GOT3 (cell line): ENCODE data around the gene TBX10.
"Not testable (repeated sequence)": the region's sequence is repeated elsewhere in the genome, so short reads cannot be mapped to it uniquely, and the experiment has no call there.

Experiments used
- DNase-seq: peaks from one replicate; lab custom pipeline; 2025; ENCODE audit warnings: mixed read lengths; lab: John Stamatoyannopoulos, UW

Gene TBX10

GRCh38 chr11:67645521-67646461, 6.2 kb upstream of the TBX10 start:
- DNase-seq: no peak

- no peak for DNase-seq
These were observed 5.2 kb upstream of the TBX10 start for GRCh38 chr11:67644472-67645418.

DNA sequence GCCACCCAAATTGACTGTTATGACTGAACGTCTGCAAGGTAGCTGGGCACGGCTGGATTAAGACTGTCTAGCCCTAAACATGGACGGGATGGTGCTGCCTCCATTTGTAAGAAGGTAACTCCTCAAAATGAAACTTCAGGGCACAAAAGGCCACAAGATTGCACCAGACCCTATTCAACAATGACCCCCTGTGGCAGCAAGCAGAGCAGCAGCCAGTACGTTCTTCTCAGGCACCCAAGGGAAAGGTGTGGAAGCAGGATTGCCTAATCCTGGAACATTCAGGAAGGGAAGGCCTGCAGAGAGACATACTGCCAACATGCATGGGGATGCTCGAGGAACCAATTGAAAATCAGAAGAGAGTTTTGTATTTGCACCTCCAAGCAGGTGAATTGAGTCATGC, 4.5 kb upstream of the TBX10 start:
- DNase-seq: no peak

- DNase-seq: no peak
These were observed 2.9 kb upstream of the TBX10 start for GRCh38 chr11:67642173-67643120.

DNA sequence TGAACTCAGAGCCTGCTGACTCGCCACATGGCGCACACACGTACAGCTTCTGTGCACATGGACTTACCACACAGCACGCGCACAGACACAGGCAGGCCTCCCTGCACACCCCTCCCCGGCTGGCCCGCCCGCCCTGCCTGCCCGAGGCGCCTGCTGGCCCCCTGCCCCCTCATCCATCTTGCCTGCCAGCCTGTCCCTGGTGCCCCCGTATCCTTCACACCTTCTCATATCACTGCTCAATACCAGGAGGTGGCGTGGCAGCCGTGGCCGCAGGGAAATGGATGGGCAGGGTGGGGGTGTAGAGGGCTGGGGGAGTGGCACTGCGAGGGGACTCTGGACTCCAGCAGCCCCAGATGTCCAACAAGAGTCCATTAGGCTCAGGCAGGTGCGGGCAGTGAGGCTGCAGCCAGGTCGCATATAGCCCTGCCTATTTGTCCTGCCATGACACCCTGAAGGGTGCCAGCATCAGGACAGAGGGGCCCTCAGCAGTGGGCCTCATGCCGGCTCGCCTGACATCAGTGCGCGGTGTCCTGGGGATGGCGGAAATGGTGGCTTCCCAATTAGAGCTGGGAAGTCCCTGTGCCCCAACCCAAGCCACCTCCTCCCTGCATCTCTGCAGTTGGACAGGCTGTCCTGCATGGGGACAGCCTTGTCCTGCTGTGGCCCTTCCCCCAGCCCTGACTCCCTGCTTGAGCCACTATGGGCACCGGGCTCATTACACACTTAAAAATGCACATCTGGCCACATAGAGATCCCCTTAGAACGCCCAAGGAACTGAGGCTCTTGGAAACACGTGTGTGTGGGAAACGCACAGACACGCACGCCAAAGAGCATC, 2.0 kb upstream of the TBX10 start:
- DNase-seq: no peak

DNA sequence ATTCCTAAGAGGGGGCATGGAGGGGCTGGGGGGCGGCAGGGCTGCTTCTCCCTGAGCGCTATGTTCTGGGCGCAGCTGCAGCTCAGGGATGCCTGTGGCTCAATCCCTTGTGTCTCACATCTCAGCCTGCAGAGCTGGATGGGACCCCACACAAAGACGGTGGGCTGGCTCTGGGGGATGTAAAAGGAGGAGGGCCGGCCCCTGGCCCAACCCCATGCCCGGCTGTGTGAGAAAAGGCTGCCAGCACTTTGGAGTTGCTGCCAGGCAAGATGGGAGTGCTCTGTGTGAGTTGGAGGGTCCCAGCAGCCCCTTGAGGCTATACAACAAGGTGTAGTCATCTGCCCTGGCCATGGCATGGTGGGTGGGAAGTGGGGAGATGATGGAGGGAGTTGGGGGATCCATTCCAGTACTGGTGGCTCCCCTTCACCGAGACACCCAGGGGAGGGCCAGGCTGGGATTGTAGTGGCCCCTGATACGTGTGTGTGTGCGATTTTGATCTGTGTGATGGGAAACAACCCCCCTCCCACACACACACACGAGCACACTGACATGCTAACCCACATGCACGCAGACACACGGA, 1.3 kb upstream of the TBX10 start:
- no peak for DNase-seq

DNA sequence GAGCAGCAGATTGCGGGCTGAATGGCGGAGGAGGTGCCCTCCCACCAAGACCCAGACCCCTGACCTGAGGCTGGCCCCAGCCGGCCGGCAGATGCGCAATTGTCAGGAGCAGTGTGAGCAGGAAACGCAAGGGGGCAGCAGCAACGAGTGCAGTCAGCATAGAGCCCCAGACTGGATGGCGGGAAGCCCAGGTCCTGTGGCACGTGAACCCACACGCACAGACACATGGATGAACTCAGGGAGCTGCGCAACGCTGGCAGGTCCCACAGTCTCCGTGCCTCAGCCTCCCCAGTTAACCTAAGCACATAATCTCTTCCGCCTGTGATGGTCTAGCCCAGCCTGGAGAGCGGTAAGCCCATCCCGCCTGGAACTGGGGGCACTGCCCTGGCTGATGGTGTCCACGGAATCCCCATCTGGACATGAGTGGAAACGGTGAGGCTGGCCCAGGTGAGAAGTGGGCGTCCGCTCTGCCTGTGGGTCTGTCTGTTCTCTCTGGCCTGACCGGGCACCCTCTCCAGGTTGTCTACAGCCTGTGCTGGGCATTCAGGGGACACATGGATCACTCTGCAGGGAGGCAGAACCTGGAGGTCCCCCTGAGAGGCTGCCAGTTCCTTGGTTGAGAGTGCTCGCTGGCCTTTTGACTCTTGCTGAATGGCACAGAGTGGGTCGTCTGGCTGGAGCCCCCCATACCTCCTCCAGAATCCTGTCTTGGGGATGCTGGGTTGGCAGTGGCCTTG, 626 bp upstream of the TBX10 start:
- no peak for DNase-seq

DNA sequence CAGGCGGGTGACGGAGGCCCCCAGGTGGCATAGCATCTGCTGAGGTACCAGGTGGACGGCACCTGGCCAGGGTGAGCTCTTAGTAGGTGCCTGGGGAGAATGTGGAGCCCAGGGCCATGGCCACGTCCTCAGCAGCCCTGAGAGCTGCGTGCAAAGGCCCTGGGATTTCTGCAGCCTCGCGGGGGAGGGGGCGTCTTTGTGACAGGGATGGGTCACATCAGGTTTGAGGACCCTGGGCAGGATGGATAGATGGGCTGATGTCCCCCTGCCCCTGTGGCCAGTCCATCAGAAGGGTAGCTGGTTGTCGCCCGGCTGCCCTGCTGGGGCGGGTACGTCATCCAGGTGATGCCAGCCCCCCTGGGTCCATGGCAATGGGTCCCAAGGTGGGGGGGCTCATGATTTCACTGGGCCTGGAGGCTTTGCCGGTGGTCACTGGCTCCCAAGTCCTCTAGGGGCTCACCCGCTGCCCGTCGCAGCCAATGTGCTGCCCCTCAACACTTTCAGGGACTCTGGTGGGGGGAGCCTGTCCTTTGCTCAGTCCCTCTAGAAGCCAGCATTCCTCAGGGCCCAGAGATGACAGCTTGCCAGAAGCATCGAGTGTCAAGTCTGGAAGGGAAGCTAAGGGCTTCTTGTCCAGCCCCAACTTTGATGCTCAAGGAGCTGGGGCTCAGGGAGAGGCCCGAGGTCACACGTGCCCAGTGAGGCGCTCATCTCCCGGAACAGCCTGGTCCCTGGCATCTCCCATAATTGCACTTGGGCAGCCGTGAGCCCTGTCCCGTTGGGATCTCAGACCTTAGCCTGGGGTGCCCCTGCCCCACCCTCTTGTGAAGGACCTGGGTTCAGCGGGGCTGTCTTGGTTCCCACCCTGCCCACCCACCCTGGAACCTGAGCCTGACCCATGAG, 777 bp downstream of the TBX10 start:
- no peak for DNase-seq

DNA sequence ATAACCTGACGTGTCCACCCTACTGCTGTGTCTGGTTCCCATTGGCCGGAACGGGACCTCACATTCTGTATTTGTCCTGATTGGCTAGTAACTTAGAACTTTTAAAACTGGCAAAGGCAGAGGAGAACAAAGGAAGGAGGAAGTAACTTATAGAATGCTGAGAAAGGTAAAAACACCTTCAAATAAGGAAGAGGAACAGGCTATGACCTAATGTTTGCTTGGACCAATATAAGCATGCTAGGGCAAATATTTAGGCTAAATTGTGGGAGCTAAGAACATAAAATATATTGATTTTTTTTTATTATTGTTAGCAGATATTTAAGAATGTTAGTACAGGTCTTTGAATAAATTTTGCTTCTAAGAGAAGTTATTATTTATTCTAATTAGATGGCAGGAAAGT, 2.1 kb downstream of the TBX10 start:
- DNase-seq: not testable (repeated sequence)

- DNase-seq: no peak
These were observed 2.6 kb downstream of the TBX10 start for GRCh38 chr11:67636962-67637361.

DNA sequence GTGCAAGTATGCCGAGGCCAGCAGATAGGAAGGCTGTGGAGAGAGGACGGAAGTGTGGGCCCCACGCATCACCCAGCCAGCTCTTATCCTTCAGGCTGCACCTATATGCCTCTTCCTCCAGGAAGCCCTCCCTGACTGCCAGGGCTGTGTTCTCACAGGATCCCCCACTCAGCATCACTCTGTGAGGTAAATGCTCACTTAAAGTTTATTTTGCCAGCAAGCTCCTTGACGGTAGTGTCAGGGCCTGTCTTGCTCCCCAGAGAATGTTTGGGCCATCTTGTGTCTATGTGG, 4.4 kb downstream of the TBX10 start:
- DNase-seq: no peak

- DNase-seq: no peak
These were observed 5.0 kb downstream of the TBX10 start for GRCh38 chr11:67634366-67635230.

DNA sequence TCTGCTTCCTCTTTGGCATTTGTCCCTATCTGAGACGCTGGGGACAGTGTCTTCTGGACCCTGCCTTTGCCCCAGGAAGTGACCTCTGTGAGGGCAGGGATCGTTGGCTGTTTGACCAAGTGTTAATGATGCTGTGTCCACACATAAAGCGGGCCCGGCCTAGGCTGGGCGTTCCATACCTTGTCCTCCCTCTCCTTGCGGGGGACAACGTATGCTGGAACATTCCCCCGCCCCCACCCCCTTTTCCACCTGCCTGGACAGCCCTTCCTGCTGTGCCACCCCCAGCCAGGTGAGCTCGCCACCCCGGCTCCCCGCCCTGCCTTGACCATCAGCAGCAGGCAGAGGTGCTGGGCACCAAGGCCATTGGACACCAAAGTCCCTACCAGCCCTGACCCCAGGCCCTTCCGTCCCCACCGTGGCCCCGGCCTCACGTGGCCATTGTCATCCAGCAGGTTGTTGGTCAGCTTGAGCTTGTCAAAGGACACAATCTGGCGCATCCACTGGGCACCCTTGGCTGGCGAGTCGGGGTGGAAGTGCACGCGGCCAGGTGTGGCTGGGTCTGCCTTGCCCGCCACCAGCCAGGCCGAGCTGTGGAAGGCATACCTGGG, 5.7 kb downstream of the TBX10 start:
- DNase-seq: no peak

- DNase-seq: no peak
These were observed 6.4 kb downstream of the TBX10 start for GRCh38 chr11:67632982-67633755.

- no peak for DNase-seq
These were observed 7.2 kb downstream of the TBX10 start for GRCh38 chr11:67632175-67632981.

DNA sequence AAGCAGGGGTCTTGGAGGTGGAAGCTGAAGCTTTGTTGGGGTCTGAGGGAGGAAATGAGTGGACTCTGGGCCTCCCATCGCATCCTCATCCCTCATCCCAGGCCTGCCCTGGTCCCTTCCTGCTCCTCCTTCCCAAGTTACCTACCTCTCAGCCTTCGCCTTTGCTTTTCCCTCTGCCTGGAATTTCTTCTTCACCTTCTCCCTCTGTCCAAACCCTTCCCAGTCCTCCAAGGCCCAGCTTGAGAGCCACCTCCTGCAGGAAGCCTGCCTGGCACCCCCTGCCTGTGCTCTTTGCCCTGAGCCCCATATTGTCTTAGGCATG, 7.7 kb downstream of the TBX10 start:
- DNase-seq: no peak
